HEK293 (cell line): Measurements from ENCODE around the gene C7orf33.

ENCODE experiments used
- CTCF ChIA-PET: fragments of 350-600 bp; formaldehyde crosslinking; extraction: SDS; loops from one replicate; lab custom pipeline; 2021; ENCODE audit warnings: antibody characterized with exemption; lab: Yijun Ruan, JAX
- POLR2A ChIA-PET: fragments of 300-600 bp; formaldehyde crosslinking; extraction: SDS; loops from one replicate; lab custom pipeline; 2020; ENCODE audit warnings: antibody characterized with exemption, inconsistent platforms; lab: Yijun Ruan, JAX
- H3K27ac ChIP-seq: fragments of 200-500 bp; sonication (Bioruptor generic); 2 replicates; pipeline ENCODE4 v1.5.1; 2014; ENCODE audit warnings: low read depth, low read length, control low read depth, inconsistent platforms; ENCODE audit errors: extremely low read depth
- H3K36me3 ChIP-seq, 2 experiments: fragments of 200-500 bp in 1 of 2; sonication (Bioruptor generic) in 1 of 2; 1 replicate in 1 of 2; 2 replicates in 1 of 2; pipeline ENCODE4 v1.5.1; 2014 to 2017; ENCODE audit warnings: inconsistent platforms in 2 of 2, low read length in 2 of 2; ENCODE audit not compliant: control insufficient read depth in 2 of 2, insufficient read depth in 1 of 2
- H3K4me1 ChIP-seq: fragments of 200-500 bp; sonication (Bioruptor generic); 2 replicates; pipeline ENCODE4 v1.5.1; 2014; ENCODE audit warnings: mild to moderate bottlenecking, low read length, inconsistent platforms; ENCODE audit not compliant: control insufficient read depth, insufficient read depth
- H3K4me3 ChIP-seq: 2 replicates; pipeline ENCODE4 v1.5.1; 2011; ENCODE audit warnings: low read depth, mild to moderate bottlenecking, control low read depth, low read length, moderate library complexity
- H3K9me3 ChIP-seq: fragments of 200-500 bp; sonication (Bioruptor generic); 2 replicates; pipeline ENCODE4 v1.5.1; 2014; ENCODE audit warnings: low read depth, low read length, inconsistent platforms; ENCODE audit not compliant: control insufficient read depth, insufficient read depth
- HOXC10 ChIP-seq: sonication (generic); formaldehyde crosslinking; IDR thresholded peaks from 2 replicates; pipeline ENCODE4 v1.8.1; 2023; ENCODE audit warnings: mild to moderate bottlenecking, missing genetic modification reagents
- OVOL3 ChIP-seq: fragments of 450-650 bp; formaldehyde crosslinking; IDR thresholded peaks from 2 replicates; pipeline ENCODE4 v1.5.1; 2016; ENCODE audit warnings: missing biosample characterization, missing genetic modification characterization
- RBAK ChIP-seq: fragments of 450-650 bp; formaldehyde crosslinking; IDR thresholded peaks from 2 replicates; pipeline ENCODE4 v1.5.1; 2016; ENCODE audit warnings: missing biosample characterization, missing genetic modification characterization
- ZFP37 ChIP-seq: fragments of 450-650 bp; formaldehyde crosslinking; IDR thresholded peaks from 2 replicates; pipeline ENCODE4 v1.5.1; 2016; ENCODE audit warnings: missing biosample characterization, missing genetic modification characterization
- ZNF133 ChIP-seq: fragments of 450-650 bp; formaldehyde crosslinking; IDR thresholded peaks from 2 replicates; pipeline ENCODE4 v1.5.1; 2016; ENCODE audit warnings: missing biosample characterization, missing genetic modification characterization
- ZNF146 ChIP-seq: fragments of 450-650 bp; formaldehyde crosslinking; IDR thresholded peaks from 2 replicates; pipeline ENCODE4 v1.5.1; 2016; ENCODE audit warnings: missing biosample characterization, missing genetic modification characterization
- ZNF266 ChIP-seq: fragments of 450-650 bp; formaldehyde crosslinking; IDR thresholded peaks from 2 replicates; pipeline ENCODE4 v1.5.1; 2016; ENCODE audit warnings: missing biosample characterization, missing genetic modification characterization, low read depth
- ZNF292 ChIP-seq: fragments of 450-650 bp; formaldehyde crosslinking; IDR thresholded peaks from 2 replicates; pipeline ENCODE4 v1.5.1; 2016; ENCODE audit warnings: low read depth, missing biosample characterization, missing genetic modification characterization, borderline replicate concordance
- ZNF433 ChIP-seq: fragments of 450-650 bp; formaldehyde crosslinking; IDR thresholded peaks from 2 replicates; pipeline ENCODE4 v1.5.1; 2016; ENCODE audit warnings: missing biosample characterization, missing genetic modification characterization, low read depth
- ZNF473 ChIP-seq: fragments of 450-650 bp; formaldehyde crosslinking; IDR thresholded peaks from 2 replicates; pipeline ENCODE4 v1.5.1; 2017; ENCODE audit warnings: missing biosample characterization, missing genetic modification characterization
- ZNF777 ChIP-seq: fragments of 450-650 bp; formaldehyde crosslinking; IDR thresholded peaks from 2 replicates; pipeline ENCODE4 v1.5.1; 2017; ENCODE audit warnings: missing biosample characterization, missing genetic modification characterization, borderline replicate concordance
- ZNF792 ChIP-seq: fragments of 450-650 bp; formaldehyde crosslinking; IDR thresholded peaks from 2 replicates; pipeline ENCODE4 v1.5.1; 2016; ENCODE audit warnings: missing biosample characterization, missing genetic modification characterization
- TF ChIP-seq, protein P1 (sequence below): fragments of 450-650 bp; formaldehyde crosslinking; IDR thresholded peaks from 2 replicates; pipeline ENCODE4 v1.5.1; 2016; ENCODE audit warnings: missing biosample characterization, missing genetic modification characterization
- TF ChIP-seq, protein P2 (sequence below): fragments of 450-650 bp; formaldehyde crosslinking; IDR thresholded peaks from 2 replicates; pipeline ENCODE4 v1.5.1; 2016; ENCODE audit warnings: missing biosample characterization, missing genetic modification characterization
- TF ChIP-seq, protein P3 (sequence below): fragments of 450-650 bp; formaldehyde crosslinking; IDR thresholded peaks from 2 replicates; pipeline ENCODE4 v1.5.1; 2016; ENCODE audit warnings: missing biosample characterization, missing genetic modification characterization
- TF ChIP-seq, protein P4 (sequence below): fragments of 450-650 bp; formaldehyde crosslinking; IDR thresholded peaks from 2 replicates; pipeline ENCODE4 v1.5.1; 2016; ENCODE audit warnings: missing biosample characterization, missing genetic modification characterization
- TF ChIP-seq, protein P5 (sequence below): fragments of 450-650 bp; formaldehyde crosslinking; IDR thresholded peaks from 2 replicates; pipeline ENCODE4 v1.5.1; 2016; ENCODE audit warnings: missing biosample characterization, missing genetic modification characterization
- TF ChIP-seq, protein P6 (sequence below): fragments of 450-650 bp; formaldehyde crosslinking; IDR thresholded peaks from 2 replicates; pipeline ENCODE4 v1.5.0; 2017; ENCODE audit warnings: missing biosample characterization, missing genetic modification characterization, borderline replicate concordance
- TF ChIP-seq, protein P7 (sequence below): fragments of 450-650 bp; formaldehyde crosslinking; optimal IDR thresholded peaks from 2 replicates; pipeline ENCODE3; 2016; ENCODE audit warnings: missing biosample characterization, mild to moderate bottlenecking, missing genetic modification characterization

The C7orf33 gene

DNA sequence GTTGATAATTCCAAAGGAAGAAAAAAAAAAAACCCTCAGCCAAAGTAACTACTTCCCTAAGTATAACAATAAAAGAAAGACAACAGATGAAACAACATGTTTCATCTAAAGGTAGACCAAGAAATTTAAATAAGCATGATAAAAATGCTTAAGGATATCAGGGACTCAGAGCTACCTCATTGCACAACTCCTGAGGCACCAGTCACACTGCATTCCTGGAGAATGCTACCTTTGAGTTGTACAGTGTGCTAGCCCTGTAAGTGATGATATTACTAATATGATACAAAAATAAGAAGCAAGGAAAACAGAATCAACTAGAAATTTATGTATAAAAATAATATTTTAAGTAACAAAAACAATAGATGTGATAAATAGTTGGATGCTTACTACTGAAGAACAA is 29.5 kb upstream of the C7orf33 start:
- Histone ChIP-seq H3K4me1 (no peaks in the 10 kb centered on the region), H3K27ac (no peak overlapping the region), H3K36me3 (no peaks in the 10 kb centered on the region), H3K9me3 (no peaks in the 10 kb centered on the region), H3K4me3 (no peak overlapping the region)
- ChIA-PET POLR2A (no interaction called here), CTCF (interaction anchor here (1.3 kb wide), 1 partner anchor 34 kb away, joined by 5 read pairs; no protein-coding TSS in a partner anchor)
- TF ChIP-seq, protein P1, sequence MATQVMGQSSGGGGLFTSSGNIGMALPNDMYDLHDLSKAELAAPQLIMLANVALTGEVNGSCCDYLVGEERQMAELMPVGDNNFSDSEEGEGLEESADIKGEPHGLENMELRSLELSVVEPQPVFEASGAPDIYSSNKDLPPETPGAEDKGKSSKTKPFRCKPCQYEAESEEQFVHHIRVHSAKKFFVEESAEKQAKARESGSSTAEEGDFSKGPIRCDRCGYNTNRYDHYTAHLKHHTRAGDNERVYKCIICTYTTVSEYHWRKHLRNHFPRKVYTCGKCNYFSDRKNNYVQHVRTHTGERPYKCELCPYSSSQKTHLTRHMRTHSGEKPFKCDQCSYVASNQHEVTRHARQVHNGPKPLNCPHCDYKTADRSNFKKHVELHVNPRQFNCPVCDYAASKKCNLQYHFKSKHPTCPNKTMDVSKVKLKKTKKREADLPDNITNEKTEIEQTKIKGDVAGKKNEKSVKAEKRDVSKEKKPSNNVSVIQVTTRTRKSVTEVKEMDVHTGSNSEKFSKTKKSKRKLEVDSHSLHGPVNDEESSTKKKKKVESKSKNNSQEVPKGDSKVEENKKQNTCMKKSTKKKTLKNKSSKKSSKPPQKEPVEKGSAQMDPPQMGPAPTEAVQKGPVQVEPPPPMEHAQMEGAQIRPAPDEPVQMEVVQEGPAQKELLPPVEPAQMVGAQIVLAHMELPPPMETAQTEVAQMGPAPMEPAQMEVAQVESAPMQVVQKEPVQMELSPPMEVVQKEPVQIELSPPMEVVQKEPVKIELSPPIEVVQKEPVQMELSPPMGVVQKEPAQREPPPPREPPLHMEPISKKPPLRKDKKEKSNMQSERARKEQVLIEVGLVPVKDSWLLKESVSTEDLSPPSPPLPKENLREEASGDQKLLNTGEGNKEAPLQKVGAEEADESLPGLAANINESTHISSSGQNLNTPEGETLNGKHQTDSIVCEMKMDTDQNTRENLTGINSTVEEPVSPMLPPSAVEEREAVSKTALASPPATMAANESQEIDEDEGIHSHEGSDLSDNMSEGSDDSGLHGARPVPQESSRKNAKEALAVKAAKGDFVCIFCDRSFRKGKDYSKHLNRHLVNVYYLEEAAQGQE (tag by site-specific recombination) = no peak
- TF ChIP-seq, protein P2, sequence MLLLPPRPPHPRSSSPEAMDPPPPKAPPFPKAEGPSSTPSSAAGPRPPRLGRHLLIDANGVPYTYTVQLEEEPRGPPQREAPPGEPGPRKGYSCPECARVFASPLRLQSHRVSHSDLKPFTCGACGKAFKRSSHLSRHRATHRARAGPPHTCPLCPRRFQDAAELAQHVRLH (tag by site-specific recombination) = no peak
- TF ChIP-seq ZNF146 (tag by site-specific recombination) (no peak), ZNF777 (no peak), RBAK (tag by site-specific recombination) (no peak), ZNF473 (no peak), ZNF133 (tag by site-specific recombination) (no peak), ZNF292 (tag by site-specific recombination) (no peak), OVOL3 (no peak), ZFP37 (tag by site-specific recombination) (no peak), ZNF433 (tag by site-specific recombination) (no peak), ZNF792 (tag by site-specific recombination) (no peak), HOXC10 (CRISPR knock-in tag) (no peak), ZNF266 (no peak)
- TF ChIP-seq, protein P3, sequence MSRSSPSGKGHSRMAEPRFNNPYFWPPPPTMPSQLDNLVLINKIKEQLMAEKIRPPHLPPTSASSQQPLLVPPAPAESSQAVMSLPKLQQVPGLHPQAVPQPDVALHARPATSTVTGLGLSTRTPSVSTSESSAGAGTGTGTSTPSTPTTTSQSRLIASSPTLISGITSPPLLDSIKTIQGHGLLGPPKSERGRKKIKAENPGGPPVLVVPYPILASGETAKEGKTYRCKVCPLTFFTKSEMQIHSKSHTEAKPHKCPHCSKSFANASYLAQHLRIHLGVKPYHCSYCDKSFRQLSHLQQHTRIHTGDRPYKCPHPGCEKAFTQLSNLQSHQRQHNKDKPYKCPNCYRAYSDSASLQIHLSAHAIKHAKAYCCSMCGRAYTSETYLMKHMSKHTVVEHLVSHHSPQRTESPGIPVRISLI = no peak
- TF ChIP-seq, protein P4, sequence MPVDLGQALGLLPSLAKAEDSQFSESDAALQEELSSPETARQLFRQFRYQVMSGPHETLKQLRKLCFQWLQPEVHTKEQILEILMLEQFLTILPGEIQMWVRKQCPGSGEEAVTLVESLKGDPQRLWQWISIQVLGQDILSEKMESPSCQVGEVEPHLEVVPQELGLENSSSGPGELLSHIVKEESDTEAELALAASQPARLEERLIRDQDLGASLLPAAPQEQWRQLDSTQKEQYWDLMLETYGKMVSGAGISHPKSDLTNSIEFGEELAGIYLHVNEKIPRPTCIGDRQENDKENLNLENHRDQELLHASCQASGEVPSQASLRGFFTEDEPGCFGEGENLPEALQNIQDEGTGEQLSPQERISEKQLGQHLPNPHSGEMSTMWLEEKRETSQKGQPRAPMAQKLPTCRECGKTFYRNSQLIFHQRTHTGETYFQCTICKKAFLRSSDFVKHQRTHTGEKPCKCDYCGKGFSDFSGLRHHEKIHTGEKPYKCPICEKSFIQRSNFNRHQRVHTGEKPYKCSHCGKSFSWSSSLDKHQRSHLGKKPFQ (tag by site-specific recombination) = no peak
- TF ChIP-seq, protein P5, sequence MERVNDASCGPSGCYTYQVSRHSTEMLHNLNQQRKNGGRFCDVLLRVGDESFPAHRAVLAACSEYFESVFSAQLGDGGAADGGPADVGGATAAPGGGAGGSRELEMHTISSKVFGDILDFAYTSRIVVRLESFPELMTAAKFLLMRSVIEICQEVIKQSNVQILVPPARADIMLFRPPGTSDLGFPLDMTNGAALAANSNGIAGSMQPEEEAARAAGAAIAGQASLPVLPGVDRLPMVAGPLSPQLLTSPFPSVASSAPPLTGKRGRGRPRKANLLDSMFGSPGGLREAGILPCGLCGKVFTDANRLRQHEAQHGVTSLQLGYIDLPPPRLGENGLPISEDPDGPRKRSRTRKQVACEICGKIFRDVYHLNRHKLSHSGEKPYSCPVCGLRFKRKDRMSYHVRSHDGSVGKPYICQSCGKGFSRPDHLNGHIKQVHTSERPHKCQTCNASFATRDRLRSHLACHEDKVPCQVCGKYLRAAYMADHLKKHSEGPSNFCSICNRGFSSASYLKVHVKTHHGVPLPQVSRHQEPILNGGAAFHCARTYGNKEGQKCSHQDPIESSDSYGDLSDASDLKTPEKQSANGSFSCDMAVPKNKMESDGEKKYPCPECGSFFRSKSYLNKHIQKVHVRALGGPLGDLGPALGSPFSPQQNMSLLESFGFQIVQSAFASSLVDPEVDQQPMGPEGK (tag by site-specific recombination) = no peak
- TF ChIP-seq, protein P6, sequence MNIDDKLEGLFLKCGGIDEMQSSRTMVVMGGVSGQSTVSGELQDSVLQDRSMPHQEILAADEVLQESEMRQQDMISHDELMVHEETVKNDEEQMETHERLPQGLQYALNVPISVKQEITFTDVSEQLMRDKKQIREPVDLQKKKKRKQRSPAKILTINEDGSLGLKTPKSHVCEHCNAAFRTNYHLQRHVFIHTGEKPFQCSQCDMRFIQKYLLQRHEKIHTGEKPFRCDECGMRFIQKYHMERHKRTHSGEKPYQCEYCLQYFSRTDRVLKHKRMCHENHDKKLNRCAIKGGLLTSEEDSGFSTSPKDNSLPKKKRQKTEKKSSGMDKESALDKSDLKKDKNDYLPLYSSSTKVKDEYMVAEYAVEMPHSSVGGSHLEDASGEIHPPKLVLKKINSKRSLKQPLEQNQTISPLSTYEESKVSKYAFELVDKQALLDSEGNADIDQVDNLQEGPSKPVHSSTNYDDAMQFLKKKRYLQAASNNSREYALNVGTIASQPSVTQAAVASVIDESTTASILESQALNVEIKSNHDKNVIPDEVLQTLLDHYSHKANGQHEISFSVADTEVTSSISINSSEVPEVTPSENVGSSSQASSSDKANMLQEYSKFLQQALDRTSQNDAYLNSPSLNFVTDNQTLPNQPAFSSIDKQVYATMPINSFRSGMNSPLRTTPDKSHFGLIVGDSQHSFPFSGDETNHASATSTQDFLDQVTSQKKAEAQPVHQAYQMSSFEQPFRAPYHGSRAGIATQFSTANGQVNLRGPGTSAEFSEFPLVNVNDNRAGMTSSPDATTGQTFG (tag by site-specific recombination) = no peak
- TF ChIP-seq, protein P7, sequence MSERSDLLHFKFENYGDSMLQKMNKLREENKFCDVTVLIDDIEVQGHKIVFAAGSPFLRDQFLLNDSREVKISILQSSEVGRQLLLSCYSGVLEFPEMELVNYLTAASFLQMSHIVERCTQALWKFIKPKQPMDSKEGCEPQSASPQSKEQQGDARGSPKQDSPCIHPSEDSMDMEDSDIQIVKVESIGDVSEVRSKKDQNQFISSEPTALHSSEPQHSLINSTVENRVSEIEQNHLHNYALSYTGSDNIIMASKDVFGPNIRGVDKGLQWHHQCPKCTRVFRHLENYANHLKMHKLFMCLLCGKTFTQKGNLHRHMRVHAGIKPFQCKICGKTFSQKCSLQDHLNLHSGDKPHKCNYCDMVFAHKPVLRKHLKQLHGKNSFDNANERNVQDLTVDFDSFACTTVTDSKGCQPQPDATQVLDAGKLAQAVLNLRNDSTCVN (tag by site-specific recombination) = no peak
